ENCODE results near the gene TLR9.
"Not testable (repeated sequence)": the region's sequence is repeated elsewhere in the genome, so short reads cannot be mapped to it uniquely, and the experiment has no call there.

The TLR9 gene

DNA sequence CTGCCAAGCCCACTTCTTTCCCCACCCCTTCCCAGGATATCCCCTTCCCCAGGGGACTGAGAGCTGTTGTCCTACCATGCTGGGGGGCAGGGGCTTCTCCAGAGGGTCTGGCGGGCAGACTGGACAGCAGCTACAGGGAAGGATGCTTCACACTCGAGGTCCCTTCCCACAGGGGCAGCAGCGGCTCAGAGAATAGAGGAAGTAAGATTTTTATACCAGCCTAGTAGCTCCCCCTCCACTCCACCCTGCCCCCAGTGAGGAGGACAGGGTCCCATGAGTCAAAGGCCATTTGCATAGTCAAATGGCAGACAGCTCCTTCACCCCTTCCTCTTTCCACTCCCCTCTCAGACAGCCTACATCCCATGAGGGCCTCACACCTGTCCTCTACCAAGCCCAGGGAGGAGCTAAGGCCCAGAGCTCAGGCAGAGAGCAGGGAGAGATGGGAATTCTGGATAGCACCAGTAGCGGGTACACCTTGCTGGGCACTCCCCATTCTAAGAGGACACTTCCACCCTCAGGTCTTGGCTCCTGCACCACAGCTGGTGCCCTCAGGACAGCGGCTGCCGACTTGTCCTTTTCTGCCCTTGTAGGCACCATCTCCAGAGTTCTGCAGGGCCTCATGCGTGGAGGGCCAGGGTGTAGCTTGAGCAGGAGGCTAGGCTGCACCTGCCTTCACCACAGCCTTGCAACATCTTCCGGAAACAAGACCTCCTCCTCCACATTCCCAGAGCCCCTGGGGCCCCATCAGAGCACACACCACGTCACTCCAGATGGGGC lies at the start of gene TLR9:
Gene TLR9, minus strand, starts transcription at position 194 of the 777 bp plus-strand sequence. Its CDS starts 116 bp downstream, at position 78.
- TF ChIP-seq CTCF (IDR thresholded peaks at IDR 0.05; ENCODE audit: poor library complexity, severe bottlenecking) = no peak
- Histone ChIP-seq H3K36me3 (ENCODE audit: low read depth) (peaks cover 16% of the 10 kb centered on the region), H3K27ac (ENCODE audit: poor library complexity, severe bottlenecking) (no peak within 1 kb of the TSS), H3K4me3 (ENCODE audit: severe bottlenecking) (no peak within 1 kb of the TSS), H3K4me1 (ENCODE audit: insufficient read depth, poor library complexity, severe bottlenecking) (no peaks in the 10 kb centered on the region), H3K9me3 (ENCODE audit: severe bottlenecking) (no peaks in the 10 kb centered on the region), H3K27me3 (ENCODE audit: insufficient read depth, poor library complexity, severe bottlenecking) (no peaks in the 10 kb centered on the region)
- DNase-seq (ENCODE audit: low spot score) (peak; percentile 48), ATAC-seq (ENCODE audit: low read depth) (peak; percentile 6; the same call in 1 of the 3 replicates)

GRCh38 chr3:52274781-52275180 lies 49.3 kb upstream of the TLR9 start:
- DNase-seq (ENCODE audit: low spot score); H3K27me3 ChIP-seq (ENCODE audit: insufficient read depth, poor library complexity, severe bottlenecking); H3K9me3 ChIP-seq (ENCODE audit: severe bottlenecking); H3K27ac ChIP-seq (ENCODE audit: poor library complexity, severe bottlenecking); H3K4me3 ChIP-seq (ENCODE audit: severe bottlenecking); ATAC-seq (ENCODE audit: low read depth): not testable (repeated sequence)
- H3K4me1 ChIP-seq (ENCODE audit: insufficient read depth, poor library complexity, severe bottlenecking) = peaks cover 29% of the 10 kb centered on the region
- H3K36me3 ChIP-seq (ENCODE audit: low read depth) = peaks cover 66% of the 10 kb centered on the region

GRCh38 chr3:52272831-52273230 lies 47.4 kb upstream of the TLR9 start:
- TF ChIP-seq CTCF (IDR thresholded peaks at IDR 0.05; ENCODE audit: poor library complexity, severe bottlenecking) = no peak
- ATAC-seq (ENCODE audit: low read depth) (no peak), DNase-seq (ENCODE audit: low spot score) (no peak)
- no peaks in the 10 kb centered on the region for H3K9me3 ChIP-seq (ENCODE audit: severe bottlenecking)
- H3K27ac ChIP-seq (ENCODE audit: poor library complexity, severe bottlenecking) = no peak overlapping the region
- H3K36me3 ChIP-seq (ENCODE audit: low read depth) = peaks cover 85% of the 10 kb centered on the region
- no peak overlapping the region for H3K4me3 ChIP-seq (ENCODE audit: severe bottlenecking)
- H3K27me3 ChIP-seq (ENCODE audit: insufficient read depth, poor library complexity, severe bottlenecking) = no peaks in the 10 kb centered on the region
- H3K4me1 ChIP-seq (ENCODE audit: insufficient read depth, poor library complexity, severe bottlenecking) = peaks cover 22% of the 10 kb centered on the region

DNA sequence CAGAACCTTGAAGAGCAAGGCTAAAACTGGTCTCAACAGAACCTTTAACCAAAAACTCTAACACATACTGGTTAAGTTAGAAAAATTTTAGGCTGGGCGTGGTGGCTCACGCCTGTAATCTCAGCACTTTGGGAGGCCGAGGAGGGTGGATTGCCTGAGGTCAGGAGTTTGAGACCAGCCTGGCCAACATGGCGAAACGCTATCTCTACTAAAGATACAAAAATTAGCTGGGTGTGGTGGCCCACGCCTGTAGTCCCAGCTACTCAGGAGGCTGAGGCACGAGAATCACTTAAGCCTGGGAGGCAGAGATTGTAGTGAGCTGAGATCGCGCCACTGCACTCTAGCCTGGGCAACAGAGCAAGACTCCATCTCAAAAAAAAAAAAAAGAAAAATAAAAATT lies 46.7 kb upstream of the TLR9 start:
- H3K27me3 ChIP-seq (ENCODE audit: insufficient read depth, poor library complexity, severe bottlenecking); H3K9me3 ChIP-seq (ENCODE audit: severe bottlenecking); H3K4me3 ChIP-seq (ENCODE audit: severe bottlenecking); H3K27ac ChIP-seq (ENCODE audit: poor library complexity, severe bottlenecking); ATAC-seq (ENCODE audit: low read depth); DNase-seq (ENCODE audit: low spot score): not testable (repeated sequence)
- peaks cover 92% of the 10 kb centered on the region for H3K36me3 ChIP-seq (ENCODE audit: low read depth)
- H3K4me1 ChIP-seq (ENCODE audit: insufficient read depth, poor library complexity, severe bottlenecking) = peaks cover 27% of the 10 kb centered on the region

DNA sequence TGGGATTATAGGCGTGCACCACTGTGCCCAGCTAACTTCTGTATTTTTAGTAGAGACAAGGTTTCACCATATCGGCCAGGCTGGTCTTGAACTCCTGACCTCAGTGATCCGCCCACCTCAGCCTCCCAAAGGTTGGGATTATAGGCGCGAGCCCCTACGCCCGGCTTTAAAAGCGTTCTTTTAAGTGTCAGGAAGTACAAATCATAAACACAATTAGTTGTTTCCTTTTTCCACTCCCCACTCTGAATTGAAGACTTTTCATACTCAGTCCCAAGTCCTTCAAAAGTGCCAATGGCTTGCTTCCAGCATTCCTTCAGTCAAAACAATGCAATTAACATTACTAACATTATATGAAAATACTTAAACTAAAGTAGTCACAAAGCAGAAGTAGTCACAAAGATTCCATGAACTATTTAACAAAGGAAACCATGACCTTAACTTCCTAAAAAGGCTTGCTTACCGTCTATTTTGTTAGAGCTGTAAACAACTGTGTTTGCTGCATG lies 44.9 kb upstream of the TLR9 start:
- no peak for TF ChIP-seq CTCF (IDR thresholded peaks at IDR 0.05; ENCODE audit: poor library complexity, severe bottlenecking)
- H3K27ac ChIP-seq (ENCODE audit: poor library complexity, severe bottlenecking) = no peak overlapping the region
- H3K4me1 ChIP-seq (ENCODE audit: insufficient read depth, poor library complexity, severe bottlenecking) = peaks cover 18% of the 10 kb centered on the region
- peaks cover 99% of the 10 kb centered on the region for H3K36me3 ChIP-seq (ENCODE audit: low read depth)
- DNase-seq (ENCODE audit: low spot score) (no peak), ATAC-seq (ENCODE audit: low read depth) (no peak)
- no peak overlapping the region for H3K4me3 ChIP-seq (ENCODE audit: severe bottlenecking)
- no peaks in the 10 kb centered on the region for H3K9me3 ChIP-seq (ENCODE audit: severe bottlenecking)
- no peaks in the 10 kb centered on the region for H3K27me3 ChIP-seq (ENCODE audit: insufficient read depth, poor library complexity, severe bottlenecking)

GRCh38 chr3:52269776-52270175 lies 44.3 kb upstream of the TLR9 start:
- peaks cover 15% of the 10 kb centered on the region for H3K4me1 ChIP-seq (ENCODE audit: insufficient read depth, poor library complexity, severe bottlenecking)
- peaks cover 96% of the 10 kb centered on the region for H3K36me3 ChIP-seq (ENCODE audit: low read depth)
- H3K27ac ChIP-seq (ENCODE audit: poor library complexity, severe bottlenecking) = no peak overlapping the region
- DNase-seq (ENCODE audit: low spot score) (no peak), ATAC-seq (ENCODE audit: low read depth) (no peak)
- no peaks in the 10 kb centered on the region for H3K27me3 ChIP-seq (ENCODE audit: insufficient read depth, poor library complexity, severe bottlenecking)
- no peak overlapping the region for H3K4me3 ChIP-seq (ENCODE audit: severe bottlenecking)
- no peak for TF ChIP-seq CTCF (IDR thresholded peaks at IDR 0.05; ENCODE audit: poor library complexity, severe bottlenecking)
- H3K9me3 ChIP-seq (ENCODE audit: severe bottlenecking) = no peaks in the 10 kb centered on the region
